ENCODE results near the gene MARCO. TPM values are rescaled to one million over a fixed set of nuclear protein-coding genes. Genes with fewer than 3 reads are reported as not detected.

The MARCO gene
- total RNA-seq, 1 experiment from 2014 or later, result not detected

DNA sequence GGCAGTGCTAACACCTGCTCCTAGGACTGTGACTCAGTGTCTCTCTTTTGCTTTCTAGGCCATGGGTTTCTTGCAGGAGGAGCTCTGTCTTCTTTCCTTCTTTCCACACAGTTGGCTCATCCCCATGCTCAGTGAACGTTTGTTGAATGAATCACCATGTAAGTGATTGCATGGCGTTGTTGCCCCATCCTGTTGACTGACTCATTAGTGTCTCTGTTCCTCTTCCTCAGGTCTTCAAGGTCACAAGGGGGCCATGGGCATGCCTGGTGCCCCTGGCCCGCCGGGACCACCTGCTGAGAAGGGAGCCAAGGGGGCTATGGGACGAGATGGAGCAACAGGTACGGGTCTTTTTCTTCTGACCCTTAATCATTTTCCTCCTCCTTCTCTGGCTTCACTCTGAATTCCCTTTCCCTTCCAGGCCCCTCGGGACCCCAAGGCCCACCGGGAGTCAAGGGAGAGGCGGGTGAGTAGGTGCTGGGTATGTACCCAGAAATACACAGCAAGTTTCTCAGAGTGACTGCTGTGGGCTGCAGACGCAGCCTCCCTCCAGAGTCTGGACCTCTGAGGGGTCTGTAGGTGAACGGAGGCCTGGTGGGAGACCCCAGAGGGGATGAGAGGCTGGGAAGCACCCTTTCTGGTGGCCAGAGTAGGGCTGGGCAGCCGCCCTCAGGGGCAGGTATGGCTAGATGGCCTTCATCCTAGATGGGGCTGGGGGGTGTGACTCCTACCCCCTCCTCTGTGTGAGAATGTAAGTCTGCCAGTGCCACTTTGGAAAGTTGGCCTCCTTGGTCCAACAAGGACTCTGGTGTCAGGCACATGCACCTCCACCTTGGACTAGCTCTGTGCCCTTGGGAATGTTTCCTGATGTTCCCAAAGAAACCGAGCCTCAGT lies 32.4 kb downstream of the MARCO start:
- Histone ChIP-seq H3K18ac (ENCODE audit: insufficient read length, low read depth, low read length) (no peak overlapping the region), H4K8ac (replicated peaks; ENCODE audit: insufficient read length, low read depth, low read length) (no peak overlapping the region), H4K20me1 (ENCODE audit: control insufficient read depth, insufficient read depth, insufficient read length) (no peaks in the 10 kb centered on the region), H2BK15ac (ENCODE audit: low read depth, low read length) (no peak overlapping the region), H3K23me2 (ENCODE audit: insufficient read length, low read depth, low read length, poor library complexity, severe bottlenecking) (no peaks in the 10 kb centered on the region), H3K27me3 (ENCODE audit: insufficient read depth, low read length) (no peaks in the 10 kb centered on the region; the same call in 1 of the 2 replicates), H3K79me2 (ENCODE audit: insufficient read depth, low read length) (no peaks in the 10 kb centered on the region), H4K91ac (ENCODE audit: insufficient read length, low read depth, low read length) (no peak overlapping the region), H3K4me2 (ENCODE audit: insufficient read depth, insufficient read length, low read length) (no peak overlapping the region), H2AK5ac (ENCODE audit: insufficient read length, low read length) (no peak overlapping the region), H3K9ac (ENCODE audit: extremely low read depth, insufficient read length, low read length) (no peak overlapping the region), H3K56ac (ENCODE audit: insufficient read length, low read depth, low read length) (no peak overlapping the region), H3T11ph (ENCODE audit: low read length) (no peak overlapping the region), H3K79me1 (ENCODE audit: insufficient read depth, low read depth, low read length, poor library complexity, severe bottlenecking) (no peaks in the 10 kb centered on the region), H3K14ac (ENCODE audit: insufficient read depth, low read length) (no peak overlapping the region), H3K9me3 (ENCODE audit: control insufficient read depth, low read depth, low read length) (no peaks in the 10 kb centered on the region), H2AFZ (ENCODE audit: low read length) (no peak overlapping the region), H2BK12ac (ENCODE audit: insufficient read length, low read depth, low read length) (no peak overlapping the region), H2BK5ac (ENCODE audit: insufficient read length, low read length) (no peak overlapping the region), H2BK120ac (ENCODE audit: low read depth, low read length, poor library complexity, severe bottlenecking) (no peak overlapping the region), H2BK20ac (ENCODE audit: low read depth, low read length, poor library complexity, severe bottlenecking) (no peak overlapping the region), H3K23ac (ENCODE audit: insufficient read length, low read depth, low read length) (no peak overlapping the region), H3K4me1 (ENCODE audit: insufficient read depth, low read length) (no peaks in the 10 kb centered on the region), H4K5ac (ENCODE audit: insufficient read length, low read depth, low read length) (no peak overlapping the region), H3K4ac (ENCODE audit: low read depth, low read length) (no peak overlapping the region), H3K27ac (ENCODE audit: insufficient read length, low read depth, low read length) (no peak overlapping the region)
- H3K9me3 Mint-ChIP-seq, result peaks cover 3 to 11% of the 10 kb centered on the region in 2 experiments; a peak in 3 of 5 replicates
- H3K27ac Mint-ChIP-seq, result no peak overlapping the region
- H3K27me3 Mint-ChIP-seq (ENCODE audit: low read depth), result peaks cover 85% of the 10 kb centered on the region
- TF ChIP-seq, protein P1, sequence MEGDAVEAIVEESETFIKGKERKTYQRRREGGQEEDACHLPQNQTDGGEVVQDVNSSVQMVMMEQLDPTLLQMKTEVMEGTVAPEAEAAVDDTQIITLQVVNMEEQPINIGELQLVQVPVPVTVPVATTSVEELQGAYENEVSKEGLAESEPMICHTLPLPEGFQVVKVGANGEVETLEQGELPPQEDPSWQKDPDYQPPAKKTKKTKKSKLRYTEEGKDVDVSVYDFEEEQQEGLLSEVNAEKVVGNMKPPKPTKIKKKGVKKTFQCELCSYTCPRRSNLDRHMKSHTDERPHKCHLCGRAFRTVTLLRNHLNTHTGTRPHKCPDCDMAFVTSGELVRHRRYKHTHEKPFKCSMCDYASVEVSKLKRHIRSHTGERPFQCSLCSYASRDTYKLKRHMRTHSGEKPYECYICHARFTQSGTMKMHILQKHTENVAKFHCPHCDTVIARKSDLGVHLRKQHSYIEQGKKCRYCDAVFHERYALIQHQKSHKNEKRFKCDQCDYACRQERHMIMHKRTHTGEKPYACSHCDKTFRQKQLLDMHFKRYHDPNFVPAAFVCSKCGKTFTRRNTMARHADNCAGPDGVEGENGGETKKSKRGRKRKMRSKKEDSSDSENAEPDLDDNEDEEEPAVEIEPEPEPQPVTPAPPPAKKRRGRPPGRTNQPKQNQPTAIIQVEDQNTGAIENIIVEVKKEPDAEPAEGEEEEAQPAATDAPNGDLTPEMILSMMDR (conservative IDR thresholded peaks at IDR 0.05), result no peak
- no peak overlapping the region for H3K4me3 Mint-ChIP-seq
- no peaks in the 10 kb centered on the region for H3K36me3 Mint-ChIP-seq (ENCODE audit: insufficient read depth in 1 of 3, low read depth in 3 of 3)
- WGBS (ENCODE audit: extremely low coverage, insufficient read length, low lambda C conversion rate), result no CpG with 5 or more reads among the region's 13 CpGs
- peaks cover 6 to 7% of the 10 kb centered on the region in 2 experiments for H3K4me1 Mint-ChIP-seq
- no peak for DNase-seq
